PC-3 (cell line): Measurements from ENCODE around the gene RGS7.

Source experiments
- EZH2 ChIP-seq: fragments of 300-600 bp; sonication (generic); IDR thresholded peaks from one replicate; pipeline ENCODE4 v1.6.1; 2017; ENCODE audit warnings: antibody characterized with exemption, mild to moderate bottlenecking, low read length; ENCODE audit not compliant: unreplicated experiment
- EZH2phosphoT487 ChIP-seq: fragments of 300-600 bp; sonication (generic); IDR thresholded peaks from 2 replicates; pipeline ENCODE4 v1.6.1; 2018; ENCODE audit warnings: mild to moderate bottlenecking, antibody characterized with exemption, low read length, borderline replicate concordance
- TF ChIP-seq, protein P1 (sequence below): fragments of 300-600 bp; sonication (generic); conservative IDR thresholded peaks from 2 replicates; pipeline ENCODE4 v1.5.1; 2017; ENCODE audit warnings: antibody characterized with exemption, low read depth, mild to moderate bottlenecking, low read length

DNA sequence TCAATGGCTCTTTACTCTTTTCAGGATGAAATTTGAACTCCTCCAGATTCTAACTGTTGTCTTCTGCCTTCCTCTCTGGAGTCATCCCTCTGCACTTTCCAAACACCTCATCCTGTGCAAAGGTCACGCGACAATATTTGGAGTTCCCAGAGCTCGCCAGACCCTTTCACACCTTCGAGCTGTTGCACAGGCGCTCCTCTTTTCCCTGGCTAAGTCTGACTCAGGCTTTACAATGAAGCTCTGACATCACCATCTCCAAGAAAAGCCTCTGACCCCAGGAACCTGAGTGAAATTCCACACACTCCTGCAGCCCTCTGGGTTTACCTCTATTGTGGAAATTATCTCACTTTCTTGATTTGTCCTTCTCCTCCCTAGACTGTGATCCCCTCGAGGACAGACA lies 270.3 kb downstream of the RGS7 start:
- TF ChIP-seq, protein P1, sequence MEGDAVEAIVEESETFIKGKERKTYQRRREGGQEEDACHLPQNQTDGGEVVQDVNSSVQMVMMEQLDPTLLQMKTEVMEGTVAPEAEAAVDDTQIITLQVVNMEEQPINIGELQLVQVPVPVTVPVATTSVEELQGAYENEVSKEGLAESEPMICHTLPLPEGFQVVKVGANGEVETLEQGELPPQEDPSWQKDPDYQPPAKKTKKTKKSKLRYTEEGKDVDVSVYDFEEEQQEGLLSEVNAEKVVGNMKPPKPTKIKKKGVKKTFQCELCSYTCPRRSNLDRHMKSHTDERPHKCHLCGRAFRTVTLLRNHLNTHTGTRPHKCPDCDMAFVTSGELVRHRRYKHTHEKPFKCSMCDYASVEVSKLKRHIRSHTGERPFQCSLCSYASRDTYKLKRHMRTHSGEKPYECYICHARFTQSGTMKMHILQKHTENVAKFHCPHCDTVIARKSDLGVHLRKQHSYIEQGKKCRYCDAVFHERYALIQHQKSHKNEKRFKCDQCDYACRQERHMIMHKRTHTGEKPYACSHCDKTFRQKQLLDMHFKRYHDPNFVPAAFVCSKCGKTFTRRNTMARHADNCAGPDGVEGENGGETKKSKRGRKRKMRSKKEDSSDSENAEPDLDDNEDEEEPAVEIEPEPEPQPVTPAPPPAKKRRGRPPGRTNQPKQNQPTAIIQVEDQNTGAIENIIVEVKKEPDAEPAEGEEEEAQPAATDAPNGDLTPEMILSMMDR = no peak
- TF ChIP-seq EZH2 (no peak), EZH2phosphoT487 (no peak)
